ENCODE results near the gene IGF1R. TPM values are rescaled to one million over a fixed set of nuclear protein-coding genes. Genes with fewer than 3 reads are reported as not detected.

Gene IGF1R
- total RNA-seq, 5 donors from 2014 or later (not counting 1 experiment from before 2014, with no cell fraction given) = 40.3 to 97.2 (median 79.4) TPM

- H3K27ac Mint-ChIP-seq = no peak overlapping the region
- Histone ChIP-seq H3K4me1 (ENCODE audit: control insufficient read depth in 1 of 2, extremely low read depth in 1 of 2, insufficient read depth in 2 of 2, low read length in 2 of 2) (peaks cover 22 to 32% of the 10 kb centered on the region in 2 experiments), H3K4me3 (ENCODE audit: control insufficient read depth in 1 of 2, extremely low read depth in 1 of 2, low read length in 1 of 2) (no peak overlapping the region), H3K27me3 (replicated peaks in 1 of 2; ENCODE audit: control insufficient read depth in 2 of 2, extremely low read depth in 1 of 2, insufficient read depth in 2 of 2, low read length in 1 of 2) (peaks cover 0 to 2% of the 10 kb centered on the region in 2 experiments), H3K9me3 (no peaks in the 10 kb centered on the region), H3K36me3 (ENCODE audit: control insufficient read depth in 2 of 2, extremely low read depth in 1 of 2, insufficient read depth in 1 of 2, low read length in 1 of 2) (no peaks in the 10 kb centered on the region), H3K27ac (ENCODE audit: low read length) (no peak overlapping the region)
- no peaks in the 10 kb centered on the region for H3K36me3 Mint-ChIP-seq
- POLR2A ChIA-PET = no interaction called here
- DNase-seq (no peak), ATAC-seq (replicated peaks in 1 of 4) (no peak)
- peaks cover 74 to 81% (median 79%) of the 10 kb centered on the region in 3 donors for H3K4me1 Mint-ChIP-seq
- H3K9me3 Mint-ChIP-seq = no peaks in the 10 kb centered on the region
- no peaks in the 10 kb centered on the region for H3K27me3 Mint-ChIP-seq
- CTCF ChIA-PET = interaction anchor here in 1 of 2 donors (0.5 kb wide), 1 partner anchor 91 kb away, joined by 3 read pairs; no protein-coding TSS in a partner anchor
- 94% methylated on average over 2 of the region's 6 CpGs for WGBS (ENCODE audit: insufficient coverage)
- H3K4me3 Mint-ChIP-seq = peak overlapping the region in 1 of 3 donors; percentile 28
Measured at GRCh38 chr15:98671060-98672008, 23.0 kb downstream of the IGF1R start.

- 80% methylated on average over 1 of the region's 4 CpGs for WGBS (ENCODE audit: insufficient coverage)
- peak overlapping the region in 1 of 2 donors; percentile 12 for H3K27ac Mint-ChIP-seq
- no peaks in the 10 kb centered on the region for H3K36me3 ChIP-seq (ENCODE audit: control insufficient read depth in 2 of 2, extremely low read depth in 1 of 2, insufficient read depth in 1 of 2, low read length in 1 of 2)
- H3K4me3 Mint-ChIP-seq = no peak overlapping the region
- H3K27me3 ChIP-seq (replicated peaks in 1 of 2; ENCODE audit: control insufficient read depth in 2 of 2, extremely low read depth in 1 of 2, insufficient read depth in 2 of 2, low read length in 1 of 2) = peaks cover 0 to 2% of the 10 kb centered on the region in 2 experiments
- POLR2A ChIA-PET = no interaction called here
- H3K9me3 Mint-ChIP-seq = no peaks in the 10 kb centered on the region
- ATAC-seq (replicated peaks in 1 of 4) (no peak), DNase-seq (no peak)
- peaks cover 7% of the 10 kb centered on the region for H3K36me3 Mint-ChIP-seq
- H3K9me3 ChIP-seq = no peaks in the 10 kb centered on the region
- peaks cover 70 to 77% (median 76%) of the 10 kb centered on the region in 3 donors for H3K4me1 Mint-ChIP-seq
- no peaks in the 10 kb centered on the region for H3K27me3 Mint-ChIP-seq
- H3K4me1 ChIP-seq (ENCODE audit: control insufficient read depth in 1 of 2, extremely low read depth in 1 of 2, insufficient read depth in 2 of 2, low read length in 2 of 2) = peaks cover 15 to 29% of the 10 kb centered on the region in 2 experiments
- H3K4me3 ChIP-seq (ENCODE audit: control insufficient read depth in 1 of 2, extremely low read depth in 1 of 2, low read length in 1 of 2) = no peak overlapping the region
- CTCF ChIA-PET = no interaction called here
- H3K27ac ChIP-seq (ENCODE audit: low read length) = no peak overlapping the region
Measured at GRCh38 chr15:98673133-98673532, 24.8 kb downstream of the IGF1R start.

GRCh38 chr15:98674336-98674735, 26.0 kb downstream of the IGF1R start:
- H3K4me3 ChIP-seq (ENCODE audit: control insufficient read depth in 1 of 2, extremely low read depth in 1 of 2, low read length in 1 of 2) = no peak overlapping the region
- H3K27me3 ChIP-seq (replicated peaks in 1 of 2; ENCODE audit: control insufficient read depth in 2 of 2, extremely low read depth in 1 of 2, insufficient read depth in 2 of 2, low read length in 1 of 2) = no peaks in the 10 kb centered on the region
- DNase-seq = no peak
- H3K9me3 Mint-ChIP-seq = no peaks in the 10 kb centered on the region
- ChIA-PET POLR2A (no interaction called here), CTCF (no interaction called here)
- H3K4me1 Mint-ChIP-seq = peaks cover 63 to 73% (median 72%) of the 10 kb centered on the region in 3 donors
- no CpG with 5 or more reads among the region's 9 CpGs for WGBS (ENCODE audit: insufficient coverage)
- H3K27ac ChIP-seq (ENCODE audit: low read length) = no peak overlapping the region
- no peak overlapping the region for H3K4me3 Mint-ChIP-seq
- H3K36me3 ChIP-seq (ENCODE audit: control insufficient read depth in 2 of 2, extremely low read depth in 1 of 2, insufficient read depth in 1 of 2, low read length in 1 of 2) = no peaks in the 10 kb centered on the region
- ATAC-seq (replicated peaks in 1 of 4) = no peak
- H3K27ac Mint-ChIP-seq = no peak overlapping the region
- H3K36me3 Mint-ChIP-seq = peaks cover 10% of the 10 kb centered on the region
- H3K9me3 ChIP-seq = no peaks in the 10 kb centered on the region
- H3K4me1 ChIP-seq (ENCODE audit: control insufficient read depth in 1 of 2, extremely low read depth in 1 of 2, insufficient read depth in 2 of 2, low read length in 2 of 2) = peaks cover 9 to 21% of the 10 kb centered on the region in 2 experiments
- H3K27me3 Mint-ChIP-seq = no peaks in the 10 kb centered on the region

- peaks cover 0 to 6% of the 10 kb centered on the region in 2 experiments for H3K4me1 ChIP-seq (ENCODE audit: control insufficient read depth in 1 of 2, extremely low read depth in 1 of 2, insufficient read depth in 2 of 2, low read length in 2 of 2)
- H3K27ac ChIP-seq (ENCODE audit: low read length) = no peak overlapping the region
- Mint-ChIP-seq H3K27me3 (no peaks in the 10 kb centered on the region), H3K27ac (no peak overlapping the region), H3K4me3 (peak overlapping the region in 1 of 3 donors; percentile 5), H3K9me3 (no peaks in the 10 kb centered on the region), H3K36me3 (peaks cover 11% of the 10 kb centered on the region), H3K4me1 (peaks cover 56 to 67% (median 64%) of the 10 kb centered on the region in 3 donors)
- H3K9me3 ChIP-seq = no peaks in the 10 kb centered on the region
- ChIA-PET CTCF (no interaction called here), POLR2A (no interaction called here)
- no peaks in the 10 kb centered on the region for H3K36me3 ChIP-seq (ENCODE audit: control insufficient read depth in 2 of 2, extremely low read depth in 1 of 2, insufficient read depth in 1 of 2, low read length in 1 of 2)
- H3K27me3 ChIP-seq (replicated peaks in 1 of 2; ENCODE audit: control insufficient read depth in 2 of 2, extremely low read depth in 1 of 2, insufficient read depth in 2 of 2, low read length in 1 of 2) = no peaks in the 10 kb centered on the region
- no peak for ATAC-seq (replicated peaks in 1 of 4)
- WGBS (ENCODE audit: insufficient coverage) = 83% methylated on average over 1 of the region's 7 CpGs
- no peak overlapping the region for H3K4me3 ChIP-seq (ENCODE audit: control insufficient read depth in 1 of 2, extremely low read depth in 1 of 2, low read length in 1 of 2)
- DNase-seq = no peak
Measured at GRCh38 chr15:98676586-98677270, 28.4 kb downstream of the IGF1R start.

GRCh38 chr15:98677345-98678059, 29.2 kb downstream of the IGF1R start:
- Mint-ChIP-seq H3K27me3 (no peaks in the 10 kb centered on the region), H3K36me3 (peaks cover 11% of the 10 kb centered on the region), H3K9me3 (no peaks in the 10 kb centered on the region), H3K27ac (no peak overlapping the region), H3K4me3 (peak overlapping the region in 1 of 3 donors; percentile 5), H3K4me1 (peaks cover 61 to 71% (median 67%) of the 10 kb centered on the region in 3 donors)
- ChIA-PET POLR2A (no interaction called here), CTCF (no interaction called here)
- Histone ChIP-seq H3K4me3 (ENCODE audit: control insufficient read depth in 1 of 2, extremely low read depth in 1 of 2, low read length in 1 of 2) (no peak overlapping the region), H3K4me1 (ENCODE audit: control insufficient read depth in 1 of 2, extremely low read depth in 1 of 2, insufficient read depth in 2 of 2, low read length in 2 of 2) (peaks cover 0 to 6% of the 10 kb centered on the region in 2 experiments), H3K36me3 (ENCODE audit: control insufficient read depth in 2 of 2, extremely low read depth in 1 of 2, insufficient read depth in 1 of 2, low read length in 1 of 2) (no peaks in the 10 kb centered on the region), H3K9me3 (no peaks in the 10 kb centered on the region), H3K27me3 (replicated peaks in 1 of 2; ENCODE audit: control insufficient read depth in 2 of 2, extremely low read depth in 1 of 2, insufficient read depth in 2 of 2, low read length in 1 of 2) (no peaks in the 10 kb centered on the region), H3K27ac (ENCODE audit: low read length) (no peak overlapping the region)
- DNase-seq (no peak), ATAC-seq (replicated peaks in 1 of 4) (no peak)
- 88% methylated on average over 5 of the region's 5 CpGs for WGBS (ENCODE audit: insufficient coverage)

GRCh38 chr15:98678484-98678883, 30.1 kb downstream of the IGF1R start:
- H3K27me3 ChIP-seq (replicated peaks in 1 of 2; ENCODE audit: control insufficient read depth in 2 of 2, extremely low read depth in 1 of 2, insufficient read depth in 2 of 2, low read length in 1 of 2) = no peaks in the 10 kb centered on the region
- 96% methylated on average over 4 of the region's 7 CpGs for WGBS (ENCODE audit: insufficient coverage)
- Mint-ChIP-seq H3K27ac (no peak overlapping the region), H3K4me3 (no peak overlapping the region), H3K27me3 (no peaks in the 10 kb centered on the region), H3K4me1 (peaks cover 63 to 75% (median 68%) of the 10 kb centered on the region in 3 donors), H3K36me3 (peaks cover 11% of the 10 kb centered on the region), H3K9me3 (no peaks in the 10 kb centered on the region)
- no peaks in the 10 kb centered on the region for H3K9me3 ChIP-seq
- H3K36me3 ChIP-seq (ENCODE audit: control insufficient read depth in 2 of 2, extremely low read depth in 1 of 2, insufficient read depth in 1 of 2, low read length in 1 of 2) = no peaks in the 10 kb centered on the region
- ATAC-seq (replicated peaks in 1 of 4) (no peak), DNase-seq (no peak)
- CTCF ChIA-PET = interaction anchor here in 1 of 2 donors (0.6 kb wide), 1 partner anchor 23 kb away, joined by 3 read pairs; no protein-coding TSS in a partner anchor
- no peak overlapping the region for H3K27ac ChIP-seq (ENCODE audit: low read length)
- POLR2A ChIA-PET = no interaction called here
- no peak overlapping the region for H3K4me3 ChIP-seq (ENCODE audit: control insufficient read depth in 1 of 2, extremely low read depth in 1 of 2, low read length in 1 of 2)
- peaks cover 0 to 4% of the 10 kb centered on the region in 2 experiments for H3K4me1 ChIP-seq (ENCODE audit: control insufficient read depth in 1 of 2, extremely low read depth in 1 of 2, insufficient read depth in 2 of 2, low read length in 2 of 2)
